Stimulated activated CD8-positive, alpha-beta memory T cell treated with anti-CD3 and anti-CD28 coated beads, Interleukin-7, amount 100 ng/mL, for 48 hours (primary cell): ENCODE measurements around the gene DACH1.
"Not testable (repeated sequence)": the region's sequence is repeated elsewhere in the genome, so short reads cannot be mapped to it uniquely, and the experiment has no call there.

Experiments
- DNase-seq, 2 donors: peaks; one replicate each; pipeline ENCODE4 v3.0.0-alpha.2; 2020; ENCODE audit warnings: low read depth in 1 of 2; ENCODE audit errors: extremely low read depth in 1 of 2

DACH1 gene

DNA sequence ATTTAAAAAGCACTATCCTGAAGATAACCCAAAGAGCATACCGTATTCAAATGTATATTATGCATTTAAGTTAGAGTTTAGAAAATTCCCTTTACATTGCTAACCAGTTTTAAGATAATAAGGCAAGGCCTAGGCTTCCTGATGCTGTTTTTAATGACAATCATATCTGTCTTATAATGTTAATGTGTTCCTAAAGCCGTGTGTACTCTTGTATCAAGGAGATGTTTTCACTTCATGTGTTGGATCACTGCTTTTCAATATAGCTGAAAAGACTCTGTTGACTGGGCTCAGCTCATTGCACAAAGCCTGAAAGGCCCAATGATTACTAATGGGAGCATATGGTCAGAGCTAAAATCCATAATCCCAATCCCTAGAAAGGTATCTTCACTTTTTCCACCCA lies 81.6 kb downstream of the DACH1 start:
- no peak for DNase-seq

GRCh38 chr13:71780546-71780945 lies 86.5 kb downstream of the DACH1 start:
- no peak for DNase-seq

GRCh38 chr13:71778998-71779397 lies 88.0 kb downstream of the DACH1 start:
- not testable (repeated sequence) for DNase-seq

- no peak for DNase-seq
Measured at GRCh38 chr13:71775966-71776365, 91.0 kb downstream of the DACH1 start.

GRCh38 chr13:71774863-71775262 lies 92.1 kb downstream of the DACH1 start:
- DNase-seq, result no peak

GRCh38 chr13:71773531-71773930 lies 93.5 kb downstream of the DACH1 start:
- DNase-seq, result no peak

GRCh38 chr13:71772361-71772760 lies 94.6 kb downstream of the DACH1 start:
- DNase-seq, result no peak

GRCh38 chr13:71771144-71771543 lies 95.9 kb downstream of the DACH1 start:
- DNase-seq, result no peak

- no peak for DNase-seq
Measured at GRCh38 chr13:71770710-71771109, 96.3 kb downstream of the DACH1 start.

DNA sequence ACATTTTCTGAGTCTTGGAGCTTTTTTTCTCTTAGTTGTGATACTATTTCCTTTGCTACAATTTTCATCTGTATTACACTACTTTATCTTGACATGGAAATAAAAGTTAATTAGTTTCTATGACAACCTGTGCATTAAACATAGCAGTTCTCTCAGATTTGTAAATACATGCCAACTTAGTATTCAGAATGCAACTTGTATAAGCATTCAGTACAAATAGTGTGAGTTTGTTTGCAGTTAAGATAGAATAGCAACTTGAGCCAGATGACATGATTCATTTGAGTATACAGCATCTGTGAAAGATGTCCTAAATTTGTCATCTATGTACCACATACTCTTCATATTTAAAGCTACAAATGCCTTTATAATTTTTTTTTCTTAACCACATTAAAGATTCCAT lies 98.1 kb downstream of the DACH1 start:
- DNase-seq, result no peak

GRCh38 chr13:71759651-71760511 lies 107.1 kb downstream of the DACH1 start:
- DNase-seq, result no peak

DNA sequence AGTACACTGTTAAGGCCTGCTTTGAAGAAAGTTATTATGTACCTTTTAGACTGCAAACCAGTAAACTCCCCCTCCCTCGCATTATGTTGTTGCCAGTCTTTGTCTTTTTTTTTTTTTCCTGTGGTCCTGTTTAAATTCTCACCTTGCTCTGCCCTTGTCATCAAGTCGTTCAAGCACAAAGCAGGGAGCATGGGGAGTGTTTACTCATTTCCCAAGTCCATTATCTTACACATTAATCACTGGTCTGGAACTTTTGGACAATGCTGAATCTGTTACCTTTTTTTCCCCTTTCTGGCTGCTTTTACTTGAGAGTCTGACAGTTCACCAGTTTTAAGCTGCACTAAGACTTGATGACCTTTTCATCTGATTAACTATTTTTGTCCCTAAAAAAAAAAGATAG lies 108.2 kb downstream of the DACH1 start:
- no peak for DNase-seq

GRCh38 chr13:71754407-71754974 lies 112.5 kb downstream of the DACH1 start:
- no peak for DNase-seq

GRCh38 chr13:71752775-71753513 lies 114.1 kb downstream of the DACH1 start:
- no peak for DNase-seq

DNA sequence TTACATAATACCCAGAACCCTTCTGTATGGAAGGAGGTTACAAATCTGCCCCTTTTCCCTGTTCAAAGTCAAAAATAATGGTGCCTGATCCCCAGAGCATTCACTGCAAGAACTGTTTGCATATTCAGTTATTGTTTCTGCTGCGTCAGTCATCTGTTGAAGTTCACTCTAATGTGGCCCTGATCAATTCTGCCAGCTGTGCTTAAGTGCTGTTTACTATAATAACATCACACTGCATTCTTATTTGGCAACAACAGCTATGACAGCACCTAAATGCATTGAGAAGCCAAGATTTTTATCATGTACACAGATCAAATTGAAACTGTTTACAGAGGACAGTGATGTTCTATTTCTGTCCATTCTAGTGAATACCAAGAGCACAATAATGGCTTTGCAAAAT lies 115.9 kb downstream of the DACH1 start:
- DNase-seq, result no peak

GRCh38 chr13:71730267-71730666 lies 136.7 kb downstream of the DACH1 start:
- no peak for DNase-seq

DNA sequence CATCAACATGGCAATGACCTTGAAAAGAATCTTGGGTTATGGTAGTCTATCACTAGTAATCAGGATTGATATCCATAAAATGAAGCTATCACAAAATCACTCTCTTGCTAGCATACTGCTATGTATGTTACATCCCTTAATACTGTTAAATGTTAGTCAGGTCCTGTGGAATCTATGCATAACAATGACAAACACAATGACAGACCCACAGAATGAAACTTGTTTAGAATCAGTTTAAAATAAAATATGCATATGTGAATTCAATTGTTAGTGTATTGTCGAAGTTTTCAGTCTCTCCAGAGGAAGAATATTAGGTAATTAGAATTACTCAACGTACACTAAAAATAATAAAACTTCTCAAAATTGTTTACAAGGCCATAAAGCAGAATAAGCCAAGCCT lies 137.6 kb downstream of the DACH1 start:
- no peak for DNase-seq

DNA sequence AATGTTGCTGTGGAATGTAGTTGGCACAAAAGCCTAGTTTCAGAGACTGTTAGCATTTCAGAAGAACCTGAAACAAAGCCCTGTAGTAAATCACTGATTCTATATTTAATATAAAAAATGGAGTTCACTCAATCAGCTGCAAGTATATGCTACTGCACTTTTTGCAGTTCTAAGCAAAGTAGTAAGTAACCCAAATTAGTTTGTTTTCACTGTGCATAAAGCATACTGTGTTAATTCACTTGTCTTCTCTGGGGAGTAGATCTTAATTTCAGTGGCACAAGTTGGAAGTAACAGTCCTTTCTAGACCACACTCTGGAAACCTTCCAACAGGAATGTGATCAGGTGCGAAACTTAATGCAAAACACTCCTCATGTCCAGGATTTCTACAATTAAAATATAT lies 139.3 kb downstream of the DACH1 start:
- no peak for DNase-seq

GRCh38 chr13:71727042-71727441 lies 140.0 kb downstream of the DACH1 start:
- no peak for DNase-seq

DNA sequence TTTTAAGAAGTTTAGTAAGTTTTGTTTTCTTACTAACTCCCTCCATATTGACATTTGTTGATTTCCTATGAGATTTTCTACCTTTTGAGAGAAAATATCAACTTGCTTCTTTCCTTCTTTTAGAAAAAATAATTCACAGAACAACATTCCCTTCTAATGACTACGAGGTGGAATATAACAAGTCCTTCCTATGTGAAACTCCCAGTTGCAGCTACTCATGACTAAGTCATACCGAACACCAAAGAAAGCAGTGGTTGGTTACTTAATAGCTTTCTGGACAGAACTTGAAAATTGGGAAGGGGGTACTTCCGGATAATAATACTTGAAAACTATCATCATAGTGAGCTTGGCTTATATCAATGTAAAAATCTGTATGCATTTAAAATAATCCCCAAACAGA lies 144.8 kb downstream of the DACH1 start:
- DNase-seq, result no peak

DNA sequence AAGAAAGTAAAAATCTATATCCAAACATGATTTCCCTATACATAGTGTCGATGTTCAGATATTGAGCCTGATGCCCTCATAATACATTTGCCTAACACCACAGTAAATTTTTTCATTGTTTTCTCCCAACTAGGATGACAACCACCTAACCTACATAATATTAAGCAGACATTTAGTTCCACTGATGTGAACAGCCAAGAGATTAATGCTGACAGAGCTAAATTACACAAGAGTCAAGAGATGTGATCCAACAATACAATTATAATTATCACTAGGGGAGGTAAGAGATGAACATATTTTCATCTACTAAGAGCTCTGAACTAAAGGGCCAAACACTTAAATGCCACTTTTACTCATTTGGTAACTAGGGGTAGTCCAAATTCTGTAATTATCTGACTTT lies 145.9 kb downstream of the DACH1 start:
- no peak for DNase-seq

GRCh38 chr13:71718931-71719330 lies 148.1 kb downstream of the DACH1 start:
- DNase-seq, result no peak
